Smooth muscle cell of the brain vasculature (primary cell): ENCODE data around the gene EXOC7.
A peak's percentile ranks its signal among the peaks of the same experiment; 100 is the strongest.

Experiments
- DNase-seq: peaks from one replicate; pipeline ENCODE4 v3.0.0-alpha.2; 2012; ENCODE audit warnings: low read depth, low spot score

The EXOC7 gene

GRCh38 chr17:76103274-76104139, at the start of gene EXOC7:
Gene EXOC7, minus strand, starts transcription at chr17:76103787. Its CDS starts 95 bp downstream, at chr17:76103692.
- peak; percentile 90 for DNase-seq

- DNase-seq = no peak
Observed at GRCh38 chr17:76153202-76153601, 49.6 kb upstream of the EXOC7 start.

GRCh38 chr17:76152591-76152990, 49.0 kb upstream of the EXOC7 start:
- no peak for DNase-seq

GRCh38 chr17:76151896-76152454, 48.4 kb upstream of the EXOC7 start:
- DNase-seq = no peak

GRCh38 chr17:76150712-76151622, 47.4 kb upstream of the EXOC7 start:
- no peak for DNase-seq

GRCh38 chr17:76149214-76149613, 45.6 kb upstream of the EXOC7 start:
- DNase-seq = no peak

- DNase-seq = no peak
Observed at GRCh38 chr17:76148015-76148326, 44.4 kb upstream of the EXOC7 start.

- DNase-seq = no peak
Observed at GRCh38 chr17:76147211-76148014, 43.8 kb upstream of the EXOC7 start.

- no peak for DNase-seq
Observed at GRCh38 chr17:76146053-76146851, 42.7 kb upstream of the EXOC7 start.

GRCh38 chr17:76145231-76146052, 41.9 kb upstream of the EXOC7 start:
- DNase-seq = no peak

GRCh38 chr17:76142585-76143041, 39.0 kb upstream of the EXOC7 start:
- no peak for DNase-seq

GRCh38 chr17:76142039-76142584, 38.5 kb upstream of the EXOC7 start:
- DNase-seq = no peak

- peak; percentile 45 for DNase-seq
Observed at GRCh38 chr17:76141212-76142038, 37.8 kb upstream of the EXOC7 start, which contains the start of gene FOXJ1. Gene FOXJ1, minus strand, starts transcription at chr17:76141245. Its CDS starts 850 bp downstream, at chr17:76140395.

GRCh38 chr17:76140661-76141211, 37.1 kb upstream of the EXOC7 start:
- DNase-seq = no peak

GRCh38 chr17:76139801-76140660, 36.4 kb upstream of the EXOC7 start:
- DNase-seq = no peak

GRCh38 chr17:76138896-76139752, 35.5 kb upstream of the EXOC7 start:
- DNase-seq = no peak
